ENCODE results near the gene QTRT2. TPM values are rescaled to one million over a fixed set of nuclear protein-coding genes. Genes with fewer than 3 reads are reported as not detected.

QTRT2 gene
- total RNA-seq, 1 experiment from 2014 or later, result 47.7 TPM

DNA sequence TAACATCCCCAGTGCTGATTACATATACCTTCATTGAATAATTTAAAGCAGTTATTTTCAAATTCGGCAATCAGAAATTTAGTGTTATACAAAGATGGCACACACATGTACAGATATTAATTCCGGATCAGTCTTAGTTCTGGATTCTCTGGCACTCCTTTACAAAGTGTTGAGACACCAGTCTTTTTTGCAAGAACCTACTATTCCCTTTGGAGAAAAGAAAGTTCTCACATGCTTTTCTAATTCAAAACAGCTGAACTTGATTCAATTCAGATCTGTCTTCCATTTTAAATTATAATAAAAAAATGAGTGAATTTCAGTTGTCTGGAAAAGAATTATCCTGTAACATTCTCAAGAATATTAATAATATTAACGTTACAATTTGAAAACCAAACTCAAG, 20.6 kb upstream of the QTRT2 start:
- H3K9me3 ChIP-seq (ENCODE audit: control insufficient read depth in 1 of 2, insufficient read depth in 1 of 2, low read depth in 1 of 2, low read length in 2 of 2), result no peaks in the 10 kb centered on the region
- TF ChIP-seq, protein P1, sequence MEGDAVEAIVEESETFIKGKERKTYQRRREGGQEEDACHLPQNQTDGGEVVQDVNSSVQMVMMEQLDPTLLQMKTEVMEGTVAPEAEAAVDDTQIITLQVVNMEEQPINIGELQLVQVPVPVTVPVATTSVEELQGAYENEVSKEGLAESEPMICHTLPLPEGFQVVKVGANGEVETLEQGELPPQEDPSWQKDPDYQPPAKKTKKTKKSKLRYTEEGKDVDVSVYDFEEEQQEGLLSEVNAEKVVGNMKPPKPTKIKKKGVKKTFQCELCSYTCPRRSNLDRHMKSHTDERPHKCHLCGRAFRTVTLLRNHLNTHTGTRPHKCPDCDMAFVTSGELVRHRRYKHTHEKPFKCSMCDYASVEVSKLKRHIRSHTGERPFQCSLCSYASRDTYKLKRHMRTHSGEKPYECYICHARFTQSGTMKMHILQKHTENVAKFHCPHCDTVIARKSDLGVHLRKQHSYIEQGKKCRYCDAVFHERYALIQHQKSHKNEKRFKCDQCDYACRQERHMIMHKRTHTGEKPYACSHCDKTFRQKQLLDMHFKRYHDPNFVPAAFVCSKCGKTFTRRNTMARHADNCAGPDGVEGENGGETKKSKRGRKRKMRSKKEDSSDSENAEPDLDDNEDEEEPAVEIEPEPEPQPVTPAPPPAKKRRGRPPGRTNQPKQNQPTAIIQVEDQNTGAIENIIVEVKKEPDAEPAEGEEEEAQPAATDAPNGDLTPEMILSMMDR (IDR thresholded peaks at IDR 0.05 in 2 of 3, conservative IDR thresholded peaks at IDR 0.05 in 1 of 3; ENCODE audit: borderline replicate concordance in 1 of 3, insufficient read depth in 1 of 3, low read depth in 2 of 3, low read length in 2 of 3), result no peak
- no peak for TF ChIP-seq CEBPB (IDR thresholded peaks at IDR 0.05; ENCODE audit: low read depth)
- TF ChIP-seq ZNF274 (IDR thresholded peaks at IDR 0.05; ENCODE audit: low read depth, low read length), result no peak
- no peak for TF ChIP-seq YY1 (IDR thresholded peaks at IDR 0.05; ENCODE audit: extremely low read depth, insufficient replicate concordance, low read depth, low read length)
- TF ChIP-seq SRF (IDR thresholded peaks at IDR 0.05; ENCODE audit: low read depth), result no peak
- TF ChIP-seq POLR2A (IDR thresholded peaks at IDR 0.05; ENCODE audit: borderline replicate concordance, extremely low read depth, insufficient read depth, insufficient read length), result no peak
- no peak for TF ChIP-seq POLR2AphosphoS5 (IDR thresholded peaks at IDR 0.05; ENCODE audit: low read depth, low read length)
- TF ChIP-seq SIN3A (IDR thresholded peaks at IDR 0.05; ENCODE audit: low read depth), result no peak
- TF ChIP-seq CBX3 (IDR thresholded peaks at IDR 0.05; ENCODE audit: low read depth), result no peak
- no peak for TF ChIP-seq RAD21 (IDR thresholded peaks at IDR 0.05; ENCODE audit: low read depth)
- no peak for TF ChIP-seq SP1 (IDR thresholded peaks at IDR 0.05; ENCODE audit: low read depth)
- TF ChIP-seq FOSL1 (IDR thresholded peaks at IDR 0.05; ENCODE audit: low read depth), result no peak
- no peak for TF ChIP-seq JUND (IDR thresholded peaks at IDR 0.05)
- TF ChIP-seq, protein P2, sequence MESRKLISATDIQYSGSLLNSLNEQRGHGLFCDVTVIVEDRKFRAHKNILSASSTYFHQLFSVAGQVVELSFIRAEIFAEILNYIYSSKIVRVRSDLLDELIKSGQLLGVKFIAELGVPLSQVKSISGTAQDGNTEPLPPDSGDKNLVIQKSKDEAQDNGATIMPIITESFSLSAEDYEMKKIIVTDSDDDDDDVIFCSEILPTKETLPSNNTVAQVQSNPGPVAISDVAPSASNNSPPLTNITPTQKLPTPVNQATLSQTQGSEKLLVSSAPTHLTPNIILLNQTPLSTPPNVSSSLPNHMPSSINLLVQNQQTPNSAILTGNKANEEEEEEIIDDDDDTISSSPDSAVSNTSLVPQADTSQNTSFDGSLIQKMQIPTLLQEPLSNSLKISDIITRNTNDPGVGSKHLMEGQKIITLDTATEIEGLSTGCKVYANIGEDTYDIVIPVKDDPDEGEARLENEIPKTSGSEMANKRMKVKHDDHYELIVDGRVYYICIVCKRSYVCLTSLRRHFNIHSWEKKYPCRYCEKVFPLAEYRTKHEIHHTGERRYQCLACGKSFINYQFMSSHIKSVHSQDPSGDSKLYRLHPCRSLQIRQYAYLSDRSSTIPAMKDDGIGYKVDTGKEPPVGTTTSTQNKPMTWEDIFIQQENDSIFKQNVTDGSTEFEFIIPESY (IDR thresholded peaks at IDR 0.05; ENCODE audit: extremely low read depth, insufficient replicate concordance, low read length), result no peak
- TF ChIP-seq EZH2 (IDR thresholded peaks at IDR 0.05), result no peak
- TF ChIP-seq, protein P3, sequence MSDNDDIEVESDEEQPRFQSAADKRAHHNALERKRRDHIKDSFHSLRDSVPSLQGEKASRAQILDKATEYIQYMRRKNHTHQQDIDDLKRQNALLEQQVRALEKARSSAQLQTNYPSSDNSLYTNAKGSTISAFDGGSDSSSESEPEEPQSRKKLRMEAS (IDR thresholded peaks at IDR 0.05), result no peak
- no peaks in the 10 kb centered on the region for H3K79me2 ChIP-seq (ENCODE audit: insufficient read depth, low read length)
- H3K4me2 ChIP-seq (ENCODE audit: low read length), result no peak overlapping the region
- H3K27me3 ChIP-seq (ENCODE audit: insufficient read depth, low read length), result no peaks in the 10 kb centered on the region
- H3K9me2 ChIP-seq (ENCODE audit: insufficient read depth), result no peaks in the 10 kb centered on the region
- no peak for ATAC-seq
- ChIA-PET CTCF (no interaction called here), RAD21 (ENCODE audit: low non-redundant PET in 1 of 2, low total read pairs in 2 of 2, uncharacterized antibody in 2 of 2, unreplicated experiment in 2 of 2) (no interaction called here), POLR2A (no interaction called here)
- H3K27ac ChIP-seq (ENCODE audit: low read depth, low read length), result no peak overlapping the region
- H3K4me1 ChIP-seq (ENCODE audit: control insufficient read depth in 1 of 2, insufficient read depth in 2 of 2, low read length in 2 of 2), result no peaks in the 10 kb centered on the region
- no peak overlapping the region for H3K4me3 ChIP-seq (replicated peaks in 1 of 2; ENCODE audit: low read depth in 1 of 2, low read length in 2 of 2)
- H3K9ac ChIP-seq (ENCODE audit: low read length), result no peak overlapping the region
- intact Hi-C loops (cut with micrococcal nuclease), result no loop called here
- BruUV-seq (replicated peaks), result no TSS peak
- peaks cover 0 to 2% of the 10 kb centered on the region in 2 experiments; a peak in 1 of 4 replicates for H3K36me3 ChIP-seq (ENCODE audit: control insufficient read depth in 1 of 2, insufficient read depth in 2 of 2, low read length in 2 of 2)
- H4K20me1 ChIP-seq (ENCODE audit: insufficient read depth), result no peaks in the 10 kb centered on the region
- no peak overlapping the region for H2AFZ ChIP-seq (ENCODE audit: low read depth, low read length, poor library complexity, severe bottlenecking)
- no peak for DNase-seq (ENCODE audit: low read depth, low spot score)
